Subcutaneous adipose tissue (tissue), 4 donors: ENCODE results near the gene DET1. TPM values are rescaled to one million over a fixed set of nuclear protein-coding genes. Genes with fewer than 3 reads are reported as not detected.

Experiments used
- CTCF ChIP-seq: fragments of 450-650 bp; IDR thresholded peaks from one replicate; pipeline ENCODE4 v1.5.1; 2016; ENCODE audit warnings: low read depth, mild to moderate bottlenecking, control low read depth, antibody characterized with exemption, moderate library complexity
- total RNA-seq, 4 donors: library from RNA; depleted of rRNA; stranded (reverse); fragments of >200 nt; gene quantifications; one replicate each; pipeline ENCODE4 v1.1.0, GENCODE V29; 2016

The DET1 gene
- total RNA-seq, 4 donors from 2014 or later: 6.5 to 10.5 (median 7.0) TPM

- no peak for TF ChIP-seq CTCF
Observed at GRCh38 chr15:88574077-88574476, 27.6 kb upstream of the DET1 start.

- TF ChIP-seq CTCF: no peak
Observed at GRCh38 chr15:88571852-88572259, 25.4 kb upstream of the DET1 start.

- TF ChIP-seq CTCF: no peak
Observed at GRCh38 chr15:88571153-88571851, 24.8 kb upstream of the DET1 start.

- TF ChIP-seq CTCF: no peak
Observed at GRCh38 chr15:88568589-88568988, 22.1 kb upstream of the DET1 start.

- no peak for TF ChIP-seq CTCF
Observed at GRCh38 chr15:88564741-88565140, 18.3 kb upstream of the DET1 start.

GRCh38 chr15:88563638-88564037 lies 17.2 kb upstream of the DET1 start:
- TF ChIP-seq CTCF: no peak

- no peak for TF ChIP-seq CTCF
Observed at GRCh38 chr15:88543065-88543776, 3.3 kb downstream of the DET1 start.
